SK-N-SH treated with all-trans-retinoic acid at 6 μM for 48 hours (cell line): ENCODE results near the gene PSMD10.

Experiments used
- ATAC-seq: fragments of 200-7000 bp; cut with Tn5 transposase; 3 replicates; pipeline ENCODE4 v1.9.1; 2020; ENCODE audit warnings: mild to moderate bottlenecking, moderate library complexity
- ARNTL ChIP-seq: fragments of 450-650 bp; formaldehyde crosslinking; IDR thresholded peaks from 2 replicates; pipeline ENCODE4 v1.5.0; 2020; ENCODE audit warnings: low read depth, mild to moderate bottlenecking, moderate library complexity, borderline replicate concordance
- CREB5 ChIP-seq: fragments of 250-450 bp; sonication (Bioruptor Pico); IDR thresholded peaks from 2 replicates; pipeline ENCODE4 v1.5.1; 2020; ENCODE audit warnings: low read depth, mild to moderate bottlenecking, moderate library complexity
- CSDC2 ChIP-seq: fragments of 250-450 bp; sonication (Bioruptor Pico); IDR thresholded peaks from 2 replicates; pipeline ENCODE4 v1.5.0; 2020; ENCODE audit warnings: mild to moderate bottlenecking, moderate library complexity
- CSRNP3 ChIP-seq: fragments of 250-450 bp; sonication (Bioruptor Pico); IDR thresholded peaks from 2 replicates; pipeline ENCODE4 v1.5.1; 2021; ENCODE audit warnings: mild to moderate bottlenecking, moderate library complexity
- GLIS3 ChIP-seq: fragments of 250-450 bp; sonication (Bioruptor Pico); IDR thresholded peaks from 2 replicates; pipeline ENCODE4 v1.5.0; 2020; ENCODE audit warnings: mild to moderate bottlenecking, moderate library complexity
- ISL1 ChIP-seq: fragments of 250-450 bp; sonication (Bioruptor Pico); IDR thresholded peaks from 2 replicates; pipeline ENCODE4 v2.1.2; 2022; ENCODE audit warnings: mild to moderate bottlenecking, moderate library complexity
- OSR1 ChIP-seq: fragments of 250-450 bp; sonication (Bioruptor Pico); IDR thresholded peaks from 2 replicates; pipeline ENCODE4 v1.8.0; 2022; ENCODE audit warnings: moderate library complexity, mild to moderate bottlenecking, inconsistent platforms
- PATZ1 ChIP-seq: fragments of 250-450 bp; sonication (Bioruptor Pico); IDR thresholded peaks from 2 replicates; pipeline ENCODE4 v1.8.0; 2020; ENCODE audit warnings: mild to moderate bottlenecking, moderate library complexity, borderline replicate concordance
- POU6F1 ChIP-seq: fragments of 250-450 bp; sonication (Bioruptor Pico); IDR thresholded peaks from 2 replicates; pipeline ENCODE4 v1.8.0; 2021; ENCODE audit warnings: low read depth, mild to moderate bottlenecking, moderate library complexity, borderline replicate concordance
- PPARA ChIP-seq: fragments of 250-450 bp; sonication (Bioruptor Pico); IDR thresholded peaks from 2 replicates; pipeline ENCODE4 v1.5.0; 2020; ENCODE audit warnings: mild to moderate bottlenecking, borderline replicate concordance
- RARB ChIP-seq: fragments of 250-450 bp; sonication (Bioruptor Pico); IDR thresholded peaks from 2 replicates; pipeline ENCODE4 v1.8.0; 2021; ENCODE audit warnings: mild to moderate bottlenecking, moderate library complexity
- SNAI2 ChIP-seq: fragments of 250-450 bp; sonication (Bioruptor Pico); IDR thresholded peaks from 2 replicates; pipeline ENCODE4 v1.5.0; 2020; ENCODE audit warnings: mild to moderate bottlenecking, moderate library complexity
- TCF4 ChIP-seq: fragments of 250-450 bp; sonication (Bioruptor Pico); IDR thresholded peaks from 2 replicates; pipeline ENCODE4 v1.8.0; 2021; ENCODE audit warnings: mild to moderate bottlenecking, moderate library complexity, borderline replicate concordance
- TOX ChIP-seq: fragments of 250-450 bp; sonication (Bioruptor Pico); IDR thresholded peaks from 2 replicates; pipeline ENCODE4 v1.8.0; 2021; ENCODE audit warnings: mild to moderate bottlenecking, moderate library complexity, borderline replicate concordance
- TSHZ2 ChIP-seq: fragments of 250-450 bp; sonication (Bioruptor Pico); IDR thresholded peaks from 2 replicates; pipeline ENCODE4 v1.5.0; 2020; ENCODE audit warnings: mild to moderate bottlenecking, moderate library complexity
- ZC3H10 ChIP-seq: fragments of 250-450 bp; sonication (Bioruptor Pico); IDR thresholded peaks from 2 replicates; pipeline ENCODE4 v1.5.1; 2021; ENCODE audit warnings: mild to moderate bottlenecking, moderate library complexity
- ZFP3 ChIP-seq: fragments of 250-450 bp; sonication (Bioruptor Pico); IDR thresholded peaks from 2 replicates; pipeline ENCODE4 v1.5.0; 2020; ENCODE audit warnings: mild to moderate bottlenecking, moderate library complexity
- ZFP30 ChIP-seq: fragments of 450-650 bp; formaldehyde crosslinking; IDR thresholded peaks from 2 replicates; pipeline ENCODE4 v1.5.0; 2022; ENCODE audit warnings: mild to moderate bottlenecking, moderate library complexity

Gene PSMD10

GRCh38 chrX:108055546-108055945 is 35.8 kb downstream of the PSMD10 start:
- TF ChIP-seq ZC3H10 (CRISPR knock-in tag), result no peak
- no peak for TF ChIP-seq TCF4 (CRISPR knock-in tag)
- TF ChIP-seq TSHZ2 (CRISPR knock-in tag), result no peak
- no peak for TF ChIP-seq ZFP3 (CRISPR knock-in tag)
- no peak for TF ChIP-seq POU6F1 (CRISPR knock-in tag)
- TF ChIP-seq CREB5 (CRISPR knock-in tag), result no peak
- TF ChIP-seq CSDC2 (CRISPR knock-in tag), result no peak
- TF ChIP-seq TOX (CRISPR knock-in tag), result no peak
- TF ChIP-seq SNAI2 (CRISPR knock-in tag), result no peak
- TF ChIP-seq RARB (CRISPR knock-in tag), result no peak
- no peak for TF ChIP-seq PPARA (CRISPR knock-in tag)
- no peak for TF ChIP-seq GLIS3 (CRISPR knock-in tag)
- no peak for TF ChIP-seq CSRNP3 (CRISPR knock-in tag)
- TF ChIP-seq PATZ1 (CRISPR knock-in tag), result no peak
- no peak for TF ChIP-seq OSR1 (CRISPR knock-in tag)
- no peak for TF ChIP-seq ARNTL (CRISPR knock-in tag)
- TF ChIP-seq ZFP30 (CRISPR knock-in tag), result no peak
- no peak for ATAC-seq

GRCh38 chrX:108053218-108053617 is 38.1 kb downstream of the PSMD10 start:
- no peak for ATAC-seq

More at GRCh38 chrX:108053218-108053617, 38.1 kb downstream of the PSMD10 start:
- no peak for TF ChIP-seq ARNTL (CRISPR knock-in tag)
- no peak for TF ChIP-seq CSRNP3 (CRISPR knock-in tag)
- no peak for TF ChIP-seq ZFP30 (CRISPR knock-in tag)
- no peak for TF ChIP-seq RARB (CRISPR knock-in tag)
- no peak for TF ChIP-seq CREB5 (CRISPR knock-in tag)
- TF ChIP-seq PATZ1 (CRISPR knock-in tag), result no peak
- TF ChIP-seq TOX (CRISPR knock-in tag), result no peak
- TF ChIP-seq ISL1 (CRISPR knock-in tag), result no peak
- TF ChIP-seq POU6F1 (CRISPR knock-in tag), result no peak
- TF ChIP-seq, all 23 proteins: peak for 0
